Retinal pigment epithelial cell (primary cell): ENCODE measurements around the gene RTTN.
"Not testable (repeated sequence)": the region's sequence is repeated elsewhere in the genome, so short reads cannot be mapped to it uniquely, and the experiment has no call there.

Experiments used
- DNase-seq: peaks from one replicate; pipeline ENCODE4 v3.0.0-alpha.2; 2010; ENCODE audit warnings: low read depth
- H3K4me3 ChIP-seq: 2 replicates; pipeline ENCODE4 v1.5.1; 2011; ENCODE audit warnings: mild to moderate bottlenecking, low read length, control low read depth, moderate library complexity
- CTCF ChIP-seq: conservative IDR thresholded peaks from 2 replicates; pipeline ENCODE4 v1.5.1; 2011; ENCODE audit warnings: low read depth, low read length, control low read depth, inconsistent platforms

RTTN gene

GRCh38 chr18:69978732-69979715 is 226.5 kb downstream of the RTTN start:
- no peak for TF ChIP-seq CTCF
- no peak for DNase-seq
- H3K4me3 ChIP-seq = no peak overlapping the region

- not testable (repeated sequence) for DNase-seq, H3K4me3 ChIP-seq
Observed at GRCh38 chr18:69975294-69975693, 230.2 kb downstream of the RTTN start.

GRCh38 chr18:69974365-69974764 is 231.1 kb downstream of the RTTN start:
- no peak overlapping the region for H3K4me3 ChIP-seq
- no peak for DNase-seq
- TF ChIP-seq CTCF = no peak

GRCh38 chr18:69969491-69969890 is 236.0 kb downstream of the RTTN start:
- no peak overlapping the region for H3K4me3 ChIP-seq
- TF ChIP-seq CTCF = no peak
- DNase-seq = no peak

- no peak for DNase-seq
- no peak for TF ChIP-seq CTCF
- H3K4me3 ChIP-seq = no peak overlapping the region
Observed at GRCh38 chr18:69968039-69968438, 237.4 kb downstream of the RTTN start.

- no peak overlapping the region for H3K4me3 ChIP-seq
- no peak for TF ChIP-seq CTCF
- no peak for DNase-seq
Observed at GRCh38 chr18:69963196-69963595, 242.3 kb downstream of the RTTN start.

GRCh38 chr18:69961718-69962117 is 243.8 kb downstream of the RTTN start:
- DNase-seq = no peak
- H3K4me3 ChIP-seq = no peak overlapping the region
- no peak for TF ChIP-seq CTCF
